Naive thymus-derived CD4-positive, alpha-beta T cell (primary cell): Measurements from ENCODE around the gene EFNA4. TPM values are rescaled to one million over a fixed set of nuclear protein-coding genes. Genes with fewer than 3 reads are reported as not detected.

Source experiments
- ATAC-seq: fragments of 150-1000 bp; cut with Tn5 transposase; 2 replicates; pipeline ENCODE4 v1.10.0; 2021; ENCODE audit warnings: mild to moderate bottlenecking, moderate library complexity
- CTCF ChIA-PET: fragments of 350-600 bp; sonication (Branson Sonifier 250); formaldehyde crosslinking; loops from one replicate; lab custom pipeline; 2021; ENCODE audit warnings: antibody characterized with exemption; lab: Charles Lee
- POLR2A ChIA-PET: fragments of 350-600 bp; sonication (Branson Sonifier 250); formaldehyde crosslinking; loops from one replicate; lab custom pipeline; 2021; ENCODE audit warnings: antibody characterized with exemption, inconsistent platforms; lab: Charles Lee
- DNase-seq, 9 donors: peaks; one replicate each; pipeline versions ENCODE4 v3.0.0 to v3.0.0-alpha.2; 2020 to 2022; ENCODE audit warnings: mixed read lengths in 1 of 9
- H3K27ac ChIP-seq: one replicate; pipeline ENCODE4 v1.7.0; 2013; ENCODE audit warnings: mild to moderate bottlenecking, low read depth, low read length, moderate library complexity
- H3K27me3 ChIP-seq, 2 donors: one replicate each; pipeline ENCODE4 v1.7.0; 2013; ENCODE audit warnings: low read length in 2 of 2, mild to moderate bottlenecking in 2 of 2, moderate library complexity in 2 of 2; ENCODE audit not compliant: control insufficient read depth in 2 of 2, insufficient read depth in 2 of 2
- H3K36me3 ChIP-seq, 3 experiments: 1 replicate in 2 of 3; 2 replicates in 1 of 3; pipeline ENCODE4 v1.7.0; 2013; ENCODE audit warnings: low read length in 3 of 3, mild to moderate bottlenecking in 3 of 3, moderate library complexity in 1 of 3; ENCODE audit not compliant: insufficient read depth in 3 of 3, control insufficient read depth in 2 of 3
- H3K4me1 ChIP-seq, 2 donors: one replicate each; pipeline ENCODE4 v1.7.0; 2013; ENCODE audit warnings: low read length in 2 of 2, mild to moderate bottlenecking in 2 of 2, moderate library complexity in 1 of 2; ENCODE audit not compliant: control insufficient read depth in 2 of 2, insufficient read depth in 2 of 2
- H3K4me3 ChIP-seq: 2 replicates; pipeline ENCODE4 v1.7.0; 2013; ENCODE audit warnings: mild to moderate bottlenecking, low read length
- H3K9me3 ChIP-seq, 3 experiments: 1 replicate in 2 of 3; 2 replicates in 1 of 3; pipeline ENCODE4 v1.7.0; 2013; ENCODE audit warnings: low read length in 3 of 3; ENCODE audit not compliant: control insufficient read depth in 2 of 3
- H3K27ac Mint-ChIP-seq, 9 donors: one replicate each; pipeline ENCODE4 v1.8.0; 2020 to 2022; ENCODE audit warnings: mixed read lengths in 9 of 9, mild to moderate bottlenecking in 8 of 9, moderate library complexity in 5 of 9, inconsistent platforms in 2 of 9
- H3K27me3 Mint-ChIP-seq, 5 donors: one replicate each; pipeline ENCODE4 v1.8.0; 2021 to 2022; ENCODE audit warnings: mixed read lengths in 5 of 5, mild to moderate bottlenecking in 1 of 5
- H3K36me3 Mint-ChIP-seq, 5 donors: one replicate each; pipeline ENCODE4 v1.8.0; 2020 to 2022; ENCODE audit warnings: mixed read lengths in 5 of 5, mild to moderate bottlenecking in 3 of 5, inconsistent platforms in 1 of 5
- H3K4me1 Mint-ChIP-seq, 7 donors: one replicate each; pipeline ENCODE4 v1.8.0; 2020 to 2022; ENCODE audit warnings: mixed read lengths in 7 of 7, mild to moderate bottlenecking in 3 of 7, inconsistent platforms in 1 of 7
- H3K4me3 Mint-ChIP-seq, 10 donors: one replicate each; pipeline ENCODE4 v1.8.0; 2020 to 2022; ENCODE audit warnings: mild to moderate bottlenecking in 10 of 10, mixed read lengths in 10 of 10, moderate library complexity in 6 of 10, inconsistent platforms in 2 of 10
- H3K9me3 Mint-ChIP-seq, 11 donors: one replicate each; pipeline ENCODE4 v1.8.0; 2020 to 2022; ENCODE audit warnings: mixed read lengths in 11 of 11, mild to moderate bottlenecking in 4 of 11, inconsistent platforms in 1 of 11, moderate library complexity in 1 of 11
- intact Hi-C, 2 donors: fragments of 100-400 bp; cut with micrococcal nuclease; formaldehyde crosslinking; loops; one replicate each; pipeline ENCODE4 v1.15.1; 2023
- polyA plus RNA-seq, 2 donors: library from polyadenylated mRNA; unstranded; fragments of 300-500 nt; fragmentation: Illumina TruSeq; gene quantifications; one replicate each; pipeline ENCODE4 v1.2.3, GENCODE V29; 2021
- total RNA-seq, 6 experiments: library from RNA in 5 of 6; stranded (reverse) in 5 of 6; gene quantifications; 1 replicate in 5 of 6; 2 replicates in 1 of 6; pipeline ENCODE4 v1.2.3 and lab custom pipeline; 2021 to 2026

Gene EFNA4
- total and polyA plus RNA-seq, 7 experiments from 2014 or later: 2.1 to 9.4 (median 4.8) TPM

DNA sequence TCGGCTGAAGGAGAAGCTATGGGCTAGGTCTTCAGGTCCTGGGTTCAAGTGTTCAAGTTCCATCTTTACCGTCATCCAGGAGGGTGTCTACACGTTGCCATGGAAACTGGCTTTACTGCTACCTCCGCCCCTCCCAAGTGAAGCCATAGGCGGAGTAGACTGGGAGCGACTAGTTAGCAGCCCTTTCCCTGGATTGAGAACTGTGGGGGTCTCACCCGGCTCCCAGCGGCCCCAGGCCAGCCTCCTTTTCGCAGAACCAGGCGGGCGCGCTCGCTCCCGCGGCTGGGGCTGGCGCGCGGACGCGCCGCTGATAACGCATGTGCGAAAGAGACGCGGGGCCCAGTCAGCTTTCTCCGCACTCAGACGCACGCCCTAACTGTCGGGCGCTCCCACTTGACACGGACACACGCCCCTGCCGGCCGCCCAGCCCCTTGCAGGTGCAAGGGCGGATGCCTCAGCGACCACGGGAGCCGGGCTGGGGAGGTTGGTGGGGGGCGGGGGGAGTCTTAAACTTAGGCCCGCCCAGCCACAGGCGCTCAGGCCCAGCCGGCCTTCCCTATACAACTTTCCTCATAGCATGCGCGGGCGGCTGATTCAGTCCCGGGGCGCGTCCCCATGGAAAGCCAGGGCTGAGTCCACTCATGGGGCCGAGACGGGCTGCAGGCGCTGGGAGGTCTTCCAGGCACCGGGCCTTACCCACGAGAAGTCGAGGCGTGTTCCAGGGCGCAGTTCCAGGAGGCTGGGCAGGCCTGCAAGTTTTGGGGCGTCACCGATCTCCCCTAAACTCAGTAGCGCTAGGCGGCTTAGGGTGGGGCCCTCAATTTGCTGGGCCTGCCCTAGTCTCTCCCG, 7.4 kb downstream of the EFNA4 start:
- Histone ChIP-seq H3K4me1 (peaks cover 6 to 16% of the 10 kb centered on the region in 2 donors), H3K9me3 (no peaks in the 10 kb centered on the region), H3K27me3 (no peaks in the 10 kb centered on the region), H3K36me3 (peaks cover 0 to 21% (median 0%) of the 10 kb centered on the region in 3 experiments), H3K27ac (peak overlapping the region; percentile 66), H3K4me3 (peak overlapping the region; percentile 56)
- H3K9me3 Mint-ChIP-seq: no peaks in the 10 kb centered on the region
- intact Hi-C loops: loop anchor here (1.0 kb wide), 3 partner anchors 8 to 14 kb away; partner anchors contain the start of gene EFNA4 (in 1 of the 2)
- H3K4me3 Mint-ChIP-seq: peak overlapping the region; percentile 53 to 77 (median 58)
- DNase-seq: peak; percentile 64 to 85 (median 79)
- peak; percentile 98 for ATAC-seq
- peaks cover 17 to 50% (median 42%) of the 10 kb centered on the region in 7 donors for H3K4me1 Mint-ChIP-seq
- CTCF ChIA-PET: interaction anchor here (0.6 to 3.4 kb wide), 6 partner anchors 9 to 140 kb away, joined by 3 to 25 read pairs (median 3); partner anchors contain the start of gene ADAM15
- H3K36me3 Mint-ChIP-seq: peaks cover 0 to 11% (median 0%) of the 10 kb centered on the region in 5 donors
- POLR2A ChIA-PET: interaction anchor here (0.7 to 1.6 kb wide), 4 partner anchors 8 to 31 kb away, joined by 3 to 4 read pairs (median 4); partner anchors contain the start of gene EFNA3
- H3K27me3 Mint-ChIP-seq: peaks cover 0 to 9% (median 0%) of the 10 kb centered on the region in 5 donors
- H3K27ac Mint-ChIP-seq: peak overlapping the region in 7 of 9 donors; percentile 43 to 86 (median 64)

DNA sequence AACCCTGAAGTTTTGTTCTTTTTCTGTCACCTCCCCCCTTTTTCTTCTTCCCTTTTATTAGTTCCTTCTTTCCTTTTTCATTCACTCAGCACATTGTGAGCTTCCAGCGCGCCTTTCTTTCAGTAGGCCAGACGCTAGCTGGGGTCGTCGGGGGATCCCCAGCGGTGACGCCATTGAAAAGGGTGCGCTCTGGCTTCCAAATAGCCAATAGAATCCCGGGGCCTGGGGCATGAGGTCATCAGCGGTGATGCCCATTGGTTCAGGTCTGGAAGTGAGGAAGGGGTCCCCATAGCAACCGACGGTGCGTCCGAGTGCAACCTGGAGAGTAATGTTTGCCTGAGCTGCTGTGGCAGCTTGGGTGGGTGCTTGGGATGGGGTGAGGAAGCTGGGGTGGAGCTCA, 8.2 kb downstream of the EFNA4 start:
- DNase-seq (peak in 1 of 9 donors; percentile 8), ATAC-seq (no peak)
- ChIA-PET POLR2A (interaction anchor here (0.7 to 1.0 kb wide), 3 partner anchors 8 to 12 kb away, joined by 3 to 4 read pairs (median 3); partner anchors contain the start of gene EFNA4), CTCF (interaction anchor here (1.4 to 3.4 kb wide), 2 partner anchors 13 to 27 kb away, joined by 5 to 25 read pairs; no protein-coding TSS in a partner anchor)
- Histone ChIP-seq H3K27ac (peak overlapping the region; percentile 66), H3K27me3 (no peaks in the 10 kb centered on the region), H3K36me3 (peaks cover 0 to 15% (median 0%) of the 10 kb centered on the region in 3 experiments), H3K4me3 (no peak overlapping the region), H3K9me3 (no peaks in the 10 kb centered on the region), H3K4me1 (peaks cover 6 to 16% of the 10 kb centered on the region in 2 donors)
- Mint-ChIP-seq H3K36me3 (peaks cover 0 to 8% (median 0%) of the 10 kb centered on the region in 5 donors), H3K27me3 (peaks cover 0 to 9% (median 0%) of the 10 kb centered on the region in 5 donors), H3K4me1 (peaks cover 17 to 47% (median 40%) of the 10 kb centered on the region in 7 donors), H3K4me3 (peak overlapping the region in 9 of 10 donors; percentile 54 to 77 (median 58)), H3K27ac (peak overlapping the region in 6 of 9 donors; percentile 63 to 86 (median 70)), H3K9me3 (no peaks in the 10 kb centered on the region)
- intact Hi-C loops: loop anchor here (1.0 kb wide), 3 partner anchors 8 to 14 kb away; partner anchors contain the start of gene EFNA4 (in 1 of the 2)

DNA sequence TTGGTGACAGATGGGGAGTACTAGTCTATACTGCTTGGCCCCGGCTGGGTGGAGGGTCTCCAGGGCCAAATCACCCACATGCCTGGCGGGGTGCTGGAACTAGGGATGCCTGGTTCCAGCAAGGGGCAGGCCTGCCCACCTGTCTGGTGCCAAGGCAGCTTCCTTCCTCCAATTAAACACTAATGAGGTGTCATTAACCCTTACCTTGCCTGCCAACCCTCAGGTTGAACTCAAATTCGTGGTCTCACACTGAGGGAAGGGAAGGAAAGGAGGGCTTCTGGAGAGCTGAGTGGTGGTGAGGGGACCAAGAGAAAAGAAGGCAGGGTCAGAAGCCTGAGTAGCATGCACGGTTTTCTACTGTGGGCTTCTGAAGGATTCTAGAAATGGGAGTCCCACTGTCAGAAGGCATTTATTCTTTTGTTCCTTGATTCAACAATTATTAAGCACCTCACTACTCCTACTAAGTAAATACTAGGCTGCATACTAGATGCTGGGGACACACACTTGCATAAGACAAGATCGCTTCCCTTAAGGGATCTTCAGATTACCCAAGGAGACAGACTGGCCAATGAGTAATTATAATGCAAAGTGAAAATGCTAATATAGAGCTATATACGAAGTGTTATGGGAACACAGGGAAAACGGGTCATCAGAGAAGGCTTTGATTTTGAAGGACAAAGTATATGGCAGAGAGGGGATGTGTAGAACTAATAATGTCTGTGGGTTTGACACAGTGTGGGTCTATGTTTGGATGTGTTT, 9.2 kb downstream of the EFNA4 start:
- CTCF ChIA-PET: interaction anchor here (1.4 kb wide), 1 partner anchor 28 kb away, joined by 5 read pairs; no protein-coding TSS in a partner anchor
- no peak overlapping the region for H3K4me3 ChIP-seq
- Mint-ChIP-seq H3K27ac (peak overlapping the region in 3 of 9 donors; percentile 3 to 60 (median 32)), H3K4me3 (peak overlapping the region in 5 of 10 donors; percentile 12 to 70 (median 16)), H3K27me3 (peaks cover 0 to 13% (median 0%) of the 10 kb centered on the region in 5 donors), H3K36me3 (peaks cover 0 to 5% (median 0%) of the 10 kb centered on the region in 5 donors), H3K4me1 (peaks cover 17 to 57% (median 45%) of the 10 kb centered on the region in 7 donors), H3K9me3 (no peaks in the 10 kb centered on the region)
- no peak overlapping the region for H3K27ac ChIP-seq
- peaks cover 6 to 16% of the 10 kb centered on the region in 2 donors for H3K4me1 ChIP-seq
- intact Hi-C loops: no loop called here
- H3K27me3 ChIP-seq: no peaks in the 10 kb centered on the region
- DNase-seq (no peak), ATAC-seq (no peak)
- H3K9me3 ChIP-seq: no peaks in the 10 kb centered on the region
- H3K36me3 ChIP-seq: peaks cover 0 to 7% (median 0%) of the 10 kb centered on the region in 3 experiments
- POLR2A ChIA-PET: interaction anchor here (1.0 to 1.1 kb wide), 2 partner anchors 11 to 12 kb away, joined by 3 to 6 read pairs; no protein-coding TSS in a partner anchor

DNA sequence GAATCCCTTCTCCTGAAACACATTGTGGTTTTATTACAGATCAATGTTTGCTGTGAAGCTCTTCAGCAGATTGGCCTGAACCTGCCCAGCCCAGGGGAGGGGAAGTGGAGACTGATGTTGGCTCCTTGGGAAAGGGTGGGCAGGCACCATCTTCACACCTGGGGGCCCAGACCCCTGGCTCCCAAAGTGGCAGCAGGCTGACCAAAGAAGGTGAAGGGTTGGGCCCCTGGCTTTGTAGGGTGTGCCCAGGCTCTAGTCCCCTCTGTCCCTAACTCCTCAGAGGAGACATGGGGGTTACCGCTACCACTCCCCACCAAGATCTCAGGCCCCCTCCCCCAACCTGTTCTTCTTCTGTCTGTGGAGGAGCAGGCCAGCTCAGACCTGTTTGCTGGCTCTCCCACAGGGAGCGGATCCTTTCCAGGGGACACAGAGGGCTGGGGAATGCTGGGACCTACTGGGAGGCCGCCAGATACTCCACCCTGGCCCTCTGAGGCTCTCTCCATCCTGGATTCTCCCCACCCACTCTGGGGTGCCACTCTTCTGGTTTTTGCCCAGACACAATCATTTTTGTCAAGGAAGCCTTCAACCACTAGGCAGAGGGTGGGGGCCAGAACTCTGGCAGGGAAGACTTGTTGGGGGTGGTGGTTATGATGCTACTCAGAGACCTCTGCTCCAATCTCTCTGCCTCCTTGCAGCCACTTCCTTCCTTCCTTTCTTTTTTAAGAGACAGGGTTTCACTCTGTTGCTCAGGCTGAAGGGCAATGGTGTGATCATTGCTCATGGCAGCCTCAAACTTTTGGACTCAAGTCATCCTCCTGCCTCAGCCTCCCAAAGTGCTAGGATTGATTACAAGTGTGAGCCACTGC, 10.1 kb downstream of the EFNA4 start:
- Histone ChIP-seq H3K27me3 (no peaks in the 10 kb centered on the region), H3K4me1 (peaks cover 9 to 16% of the 10 kb centered on the region in 2 donors), H3K27ac (no peak overlapping the region), H3K9me3 (no peaks in the 10 kb centered on the region), H3K4me3 (no peak overlapping the region), H3K36me3 (peaks cover 0 to 7% (median 0%) of the 10 kb centered on the region in 3 experiments)
- ATAC-seq (no peak), DNase-seq (peak in 1 of 9 donors; percentile 12)
- Mint-ChIP-seq H3K36me3 (peaks cover 0 to under 1% (median 0%) of the 10 kb centered on the region in 5 donors), H3K27me3 (peaks cover 0 to 15% (median 0%) of the 10 kb centered on the region in 5 donors), H3K27ac (peak overlapping the region in 4 of 9 donors; percentile 13 to 67 (median 46)), H3K4me3 (peak overlapping the region in 5 of 10 donors; percentile 11 to 45 (median 15)), H3K4me1 (peaks cover 17 to 63% (median 47%) of the 10 kb centered on the region in 7 donors), H3K9me3 (no peaks in the 10 kb centered on the region)
- POLR2A ChIA-PET: interaction anchor here (0.6 to 1.7 kb wide), 3 partner anchors 8 to 172 kb away, joined by 4 to 8 read pairs (median 6); no protein-coding TSS in a partner anchor
- CTCF ChIA-PET: interaction anchor here (2.9 to 8.1 kb wide), 2 partner anchors 10 to 11 kb away, joined by 18 to 52 read pairs; partner anchors contain the start of gene EFNA4
- intact Hi-C loops: no loop called here

DNA sequence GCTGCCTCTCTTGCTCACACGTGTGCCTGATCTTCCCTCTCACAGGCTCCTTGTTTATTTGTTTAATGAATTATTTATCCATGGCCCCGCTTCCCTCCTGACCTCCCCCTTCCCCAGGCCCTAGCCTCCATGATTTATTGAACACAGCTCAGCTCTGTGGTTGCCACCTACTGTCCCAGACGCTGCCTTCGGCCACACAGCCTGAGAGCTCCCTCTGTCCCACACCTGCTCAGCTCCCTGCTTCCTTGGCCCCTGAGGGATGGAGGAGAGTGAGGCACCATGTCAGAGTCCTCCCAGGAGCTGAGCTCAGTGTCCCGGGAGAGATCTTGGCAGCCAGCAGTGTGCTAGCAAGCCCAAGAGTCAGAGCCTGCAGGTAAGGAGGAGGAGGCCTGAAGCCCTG, 12.0 kb downstream of the EFNA4 start:
- Histone ChIP-seq H3K36me3 (no peaks in the 10 kb centered on the region), H3K4me1 (peaks cover 19 to 28% of the 10 kb centered on the region in 2 donors), H3K27me3 (no peaks in the 10 kb centered on the region), H3K4me3 (no peak overlapping the region), H3K27ac (no peak overlapping the region), H3K9me3 (no peaks in the 10 kb centered on the region)
- Mint-ChIP-seq H3K27ac (peak overlapping the region in 2 of 9 donors; percentile 45 to 48), H3K36me3 (no peaks in the 10 kb centered on the region), H3K27me3 (peaks cover 0 to 31% (median 6%) of the 10 kb centered on the region in 5 donors), H3K9me3 (peaks cover 0 to 2% (median 0%) of the 10 kb centered on the region in 11 donors), H3K4me1 (peaks cover 23 to 72% (median 53%) of the 10 kb centered on the region in 7 donors), H3K4me3 (peak overlapping the region in 1 of 10 donors; percentile 31)
- peak in 1 of 9 donors; percentile 6 for DNase-seq
- no peak for ATAC-seq
- ChIA-PET POLR2A (interaction anchor here (0.6 to 2.3 kb wide), 5 partner anchors 9 to 1282 kb away, joined by 3 to 8 read pairs (median 5); partner anchors contain the start of gene ADAM15), CTCF (interaction anchor here (0.6 to 8.1 kb wide), 3 partner anchors 9 to 99 kb away, joined by 3 to 52 read pairs (median 18); partner anchors contain the start of gene EFNA4)
- intact Hi-C loops: no loop called here
